HG03139 (cell line): Measurements from ENCODE around the gene GARIN1A.

ENCODE experiments used
- ATAC-seq: cut with Tn5 transposase; IDR thresholded peaks from one replicate; pipeline ENCODE4 v1.9.1; 2021; ENCODE audit not compliant: unreplicated experiment

Gene GARIN1A

DNA sequence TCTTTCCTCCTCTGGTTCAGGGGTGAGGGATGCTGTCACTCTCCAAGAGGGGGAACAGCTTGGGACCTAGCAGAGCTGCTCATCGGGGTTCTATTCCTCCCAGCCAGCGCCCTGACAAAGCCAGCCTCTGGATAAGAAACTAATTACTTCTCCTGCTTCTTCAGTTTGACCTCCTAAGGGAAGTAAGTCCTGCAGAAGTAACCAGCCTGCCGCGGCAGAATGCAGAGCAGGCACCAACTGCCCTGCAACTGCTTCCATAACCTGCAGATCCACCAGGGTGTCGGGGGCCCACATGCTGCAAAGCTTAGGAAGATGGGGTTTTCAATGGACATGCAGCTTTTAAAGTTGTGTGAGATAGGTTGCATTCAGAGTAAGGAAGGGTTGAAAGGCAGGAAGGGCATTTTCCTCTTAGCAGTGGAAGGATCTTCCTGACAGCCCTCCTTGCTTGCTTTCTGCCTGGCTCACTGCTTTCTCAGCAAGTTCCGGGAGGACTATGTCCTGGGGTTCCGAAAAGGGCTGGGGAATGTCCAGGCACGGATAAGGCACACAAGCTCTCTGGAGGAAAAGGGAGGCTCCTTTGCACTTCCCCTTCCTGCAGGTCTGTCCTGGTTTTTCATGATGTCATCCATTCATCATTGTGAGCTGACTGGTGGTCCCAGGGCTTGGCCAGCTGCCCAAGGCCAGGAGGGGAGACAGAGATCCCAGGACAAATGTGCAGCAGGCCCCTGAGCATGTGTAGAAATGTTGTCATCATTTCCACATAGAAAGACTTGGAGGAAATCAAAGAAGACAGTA is 42.8 kb downstream of the GARIN1A start:
- ATAC-seq: no peak

DNA sequence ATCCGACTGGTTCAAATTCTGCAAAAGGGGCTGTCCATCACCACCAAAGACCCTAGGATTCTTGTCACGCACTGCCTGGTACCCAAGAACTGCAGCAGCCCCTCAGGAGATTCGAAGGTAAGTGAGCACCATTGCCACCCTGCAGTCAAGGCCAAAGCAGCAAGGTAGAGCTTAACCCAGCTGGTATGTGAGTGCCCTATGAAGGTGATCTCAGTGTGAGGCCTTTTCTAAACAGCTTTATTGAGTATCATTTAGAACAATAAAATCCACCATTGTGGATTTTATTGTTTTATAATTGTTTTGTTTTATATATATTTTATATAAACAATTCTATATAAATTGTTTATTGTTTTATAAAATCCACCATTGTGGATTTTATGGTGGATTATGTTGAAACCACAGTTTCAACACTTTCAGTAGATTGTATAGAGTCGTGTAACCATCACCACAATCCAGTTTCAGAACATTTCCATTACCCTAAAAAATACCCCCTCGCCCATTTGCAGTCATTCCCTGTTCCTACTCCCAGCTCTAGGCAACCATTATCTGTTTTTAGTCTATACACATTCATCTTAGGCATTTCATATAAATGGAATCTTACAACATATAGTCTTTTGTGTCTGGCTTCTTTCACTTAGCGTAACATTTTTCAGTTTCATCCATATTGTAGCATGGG is 47.0 kb downstream of the GARIN1A start:
- ATAC-seq: no peak

DNA sequence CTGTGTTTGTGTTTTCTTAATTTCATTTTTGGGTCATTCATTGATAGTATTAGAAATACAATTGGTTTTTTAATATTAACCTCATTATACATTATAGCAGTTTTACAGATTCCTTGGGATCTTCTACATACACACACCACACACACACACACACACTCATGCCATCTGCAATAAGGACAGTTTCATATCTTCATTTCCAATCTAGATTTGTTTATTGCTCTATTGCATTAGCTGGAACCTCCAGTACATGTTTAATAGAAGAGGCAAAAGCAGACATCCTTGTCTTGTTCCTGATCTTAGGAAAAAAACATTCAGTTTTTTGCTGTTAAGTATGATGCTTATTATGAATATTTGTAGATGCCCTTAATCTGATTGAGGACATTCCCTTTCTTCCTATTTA is 49.3 kb downstream of the GARIN1A start:
- no peak for ATAC-seq
